T1000 (cell line): ENCODE results near the gene ETV7.
"Not testable (repeated sequence)": the region's sequence is repeated elsewhere in the genome, so short reads cannot be mapped to it uniquely, and the experiment has no call there.

ENCODE experiments used
- DNase-seq: peaks from one replicate; lab custom pipeline; 2025; ENCODE audit warnings: mixed read lengths; lab: John Stamatoyannopoulos, UW

The ETV7 gene

GRCh38 chr6:36364061-36364635 is 23.3 kb downstream of the ETV7 start:
- DNase-seq, result not testable (repeated sequence)

- DNase-seq, result not testable (repeated sequence)
Observed at GRCh38 chr6:36363371-36363752, 24.1 kb downstream of the ETV7 start.

GRCh38 chr6:36362551-36363370 is 24.7 kb downstream of the ETV7 start:
- DNase-seq, result no peak

GRCh38 chr6:36361071-36361470 is 26.4 kb downstream of the ETV7 start:
- no peak for DNase-seq

GRCh38 chr6:36360241-36361054 is 27.0 kb downstream of the ETV7 start:
- peak; percentile 65 for DNase-seq

- no peak for DNase-seq
Observed at GRCh38 chr6:36358226-36358915, 29.1 kb downstream of the ETV7 start.

GRCh38 chr6:36357872-36358225 is 29.6 kb downstream of the ETV7 start:
- no peak for DNase-seq

GRCh38 chr6:36355819-36356218 is 31.6 kb downstream of the ETV7 start:
- no peak for DNase-seq

- peak; percentile 16 for DNase-seq
Observed at GRCh38 chr6:36353411-36353915, 34.0 kb downstream of the ETV7 start.

GRCh38 chr6:36352477-36353157 is 34.9 kb downstream of the ETV7 start:
- no peak for DNase-seq

GRCh38 chr6:36350681-36351571 is 36.5 kb downstream of the ETV7 start:
- DNase-seq, result no peak

- no peak for DNase-seq
Observed at GRCh38 chr6:36350082-36350481, 37.4 kb downstream of the ETV7 start.

GRCh38 chr6:36349240-36349639 is 38.2 kb downstream of the ETV7 start:
- DNase-seq, result no peak

- no peak for DNase-seq
Observed at GRCh38 chr6:36347621-36348020, 39.8 kb downstream of the ETV7 start.

GRCh38 chr6:36346486-36347273 is 40.8 kb downstream of the ETV7 start:
- no peak for DNase-seq

- DNase-seq, result no peak
Observed at GRCh38 chr6:36345681-36346466, 41.6 kb downstream of the ETV7 start.

GRCh38 chr6:36343109-36343680 is 44.3 kb downstream of the ETV7 start:
- DNase-seq, result no peak
